ENCODE measurements around the gene C11orf42.

DNA sequence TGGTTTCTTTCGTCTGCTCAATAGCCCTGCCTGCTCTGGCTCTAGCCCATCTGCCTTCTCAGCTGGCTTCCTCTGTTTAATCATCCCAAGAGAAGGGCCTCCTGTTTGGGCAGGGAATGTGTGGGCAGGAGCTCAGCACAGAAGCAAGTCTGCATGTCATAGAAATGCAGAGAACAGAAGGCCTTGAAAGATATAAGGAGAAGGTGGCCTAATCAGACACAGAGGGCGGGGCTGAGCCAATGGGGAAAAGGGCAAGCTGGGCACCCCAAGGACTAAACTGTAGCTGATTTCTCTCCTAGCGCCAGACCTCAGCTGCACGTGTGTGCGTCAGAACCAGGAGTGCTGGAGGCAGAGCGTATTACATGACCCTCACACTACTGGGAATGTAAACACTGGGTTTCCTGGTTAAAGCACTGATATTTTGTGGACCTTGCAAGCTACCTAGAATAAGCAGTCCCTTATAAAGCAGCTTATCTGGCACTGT lies 46.7 kb downstream of the C11orf42 start:
- TF ChIP-seq CTCF (IDR thresholded peaks at IDR 0.05) (no peak), EZH2 (IDR thresholded peaks at IDR 0.05; ENCODE audit: borderline replicate concordance, insufficient read depth, low read depth, low read length, poor library complexity, severe bottlenecking) (no peak)

All from B cell (primary cell).